ENCODE measurements around the gene TMEM126B.

GRCh38 chr11:85599083-85599482 is 29.3 kb upstream of the TMEM126B start:
- no peak for TF ChIP-seq CTCF (IDR thresholded peaks at IDR 0.05; ENCODE audit: insufficient read depth, low read depth, low read length)
- no peak for TF ChIP-seq EZH2 (IDR thresholded peaks at IDR 0.05; ENCODE audit: insufficient read depth, low read length)

Measured in astrocyte (in vitro differentiated cells and primary cell).